Sigmoid colon (tissue), 4 donors: ENCODE data around the gene PPP1R16B.

Experiments used
- CTCF ChIP-seq, 4 experiments: fragments of 450-650 bp in 3 of 4; fragments of 200-600 bp in 1 of 4; IDR thresholded peaks; one replicate each; pipeline ENCODE4 v1.5.1; 2016 to 2019; ENCODE audit warnings: antibody characterized with exemption in 4 of 4, mild to moderate bottlenecking in 3 of 4, moderate library complexity in 2 of 4
- EP300 ChIP-seq, 4 donors: sonication (generic); formaldehyde crosslinking; IDR thresholded peaks; one replicate each; pipeline ENCODE4 v1.6.1; 2017; ENCODE audit warnings: antibody characterized with exemption in 4 of 4
- POLR2A ChIP-seq, 2 donors: fragments of 450-650 bp; IDR thresholded peaks; one replicate each; pipeline ENCODE4 v1.6.1; 2016; ENCODE audit warnings: antibody characterized with exemption in 2 of 2, mild to moderate bottlenecking in 2 of 2, moderate library complexity in 2 of 2
- POLR2AphosphoS5 ChIP-seq, 4 donors: sonication (generic); formaldehyde crosslinking; IDR thresholded peaks; one replicate each; pipeline ENCODE4 v1.6.1; 2017; ENCODE audit warnings: antibody characterized with exemption in 4 of 4

- TF ChIP-seq CTCF (IDR thresholded peaks at IDR 0.05) (no peak), POLR2A (IDR thresholded peaks at IDR 0.05) (no peak), EP300 (IDR thresholded peaks at IDR 0.05) (no peak), POLR2AphosphoS5 (IDR thresholded peaks at IDR 0.05) (no peak)
These were observed 126.5 kb downstream of the PPP1R16B start for GRCh38 chr20:38931984-38932383.
